Endometrial microvascular endothelial cells (primary cell): ENCODE results near the gene CEP85L. TPM values are rescaled to one million over a fixed set of nuclear protein-coding genes. Genes with fewer than 3 reads are reported as not detected.

Experiments used
- in situ Hi-C: cut with HindIII; loops from 2 replicates; pipeline ENCODE4 v1.10.0; 2017; ENCODE audit warnings: low sequenced_read_pairs, low pct_unique_long_range_greater_than_20kb; ENCODE audit errors: inconsistent ontology term
- total RNA-seq: library from RNA; depleted of rRNA; stranded (reverse); fragments of >200 nt; gene quantifications from one replicate; pipeline ENCODE4 v1.2.3, GENCODE V29; 2015; ENCODE audit errors: inconsistent ontology term

The CEP85L gene
- total RNA-seq, 1 donor from 2014 or later: 5.9 TPM

- in situ Hi-C loops: no loop called here
Measured at GRCh38 chr6:118632359-118632758, 19.0 kb downstream of the CEP85L start.

- in situ Hi-C loops: no loop called here
Measured at GRCh38 chr6:118630923-118631322, 20.5 kb downstream of the CEP85L start.

DNA sequence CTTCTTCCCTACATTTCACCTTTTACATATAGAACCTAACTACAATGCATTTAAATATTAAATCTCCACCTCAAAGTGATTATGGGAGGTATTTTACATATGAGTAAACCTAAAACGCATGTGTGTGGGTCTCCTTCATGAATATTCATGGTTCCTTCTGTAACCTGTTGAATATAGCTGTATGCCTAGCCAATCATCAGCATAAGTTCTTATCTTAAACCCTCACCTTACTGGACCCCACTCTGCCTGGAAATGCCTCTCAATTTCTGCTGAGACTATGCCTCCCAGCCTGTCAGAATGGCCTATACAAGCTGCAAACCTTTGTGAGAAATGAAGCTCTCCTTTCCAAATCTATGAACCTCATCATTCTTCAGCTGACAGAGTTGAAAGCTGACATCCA lies 21.3 kb downstream of the CEP85L start:
- in situ Hi-C loops: no loop called here

- in situ Hi-C loops: no loop called here
Measured at GRCh38 chr6:118627724-118628123, 23.7 kb downstream of the CEP85L start.

- in situ Hi-C loops: no loop called here
Measured at GRCh38 chr6:118625833-118626232, 25.6 kb downstream of the CEP85L start.

DNA sequence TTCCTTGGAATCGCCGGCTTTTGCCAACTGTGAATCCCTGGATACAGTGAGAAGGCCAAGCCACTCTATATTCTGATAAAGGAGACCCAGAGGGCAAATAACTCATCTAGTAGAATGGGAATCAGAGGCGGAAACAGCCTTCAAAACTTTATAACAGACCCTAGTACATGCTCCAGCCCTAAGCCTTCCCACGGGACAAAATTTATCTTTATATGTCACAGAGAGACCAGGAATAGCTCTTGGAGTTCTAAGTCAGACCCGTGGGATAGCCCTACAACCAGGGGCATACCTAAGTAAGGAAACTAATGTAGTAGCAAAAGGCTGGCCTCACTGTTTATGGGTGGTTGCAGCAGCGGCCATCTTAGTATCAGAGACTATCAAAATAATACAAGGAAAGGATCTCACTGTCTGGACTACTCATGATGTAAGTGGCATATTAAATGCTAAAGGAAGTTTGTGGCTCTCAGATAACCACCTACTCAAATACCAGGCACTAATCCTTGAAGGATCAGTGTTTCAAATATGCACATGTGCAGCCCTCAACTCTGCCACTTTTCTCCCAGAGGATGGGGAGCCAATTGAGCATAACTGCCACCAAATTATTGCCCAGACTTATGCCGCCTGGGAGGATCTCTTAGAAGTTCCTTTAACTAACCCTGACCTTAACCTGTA lies 29.5 kb downstream of the CEP85L start:
- in situ Hi-C loops: no loop called here

DNA sequence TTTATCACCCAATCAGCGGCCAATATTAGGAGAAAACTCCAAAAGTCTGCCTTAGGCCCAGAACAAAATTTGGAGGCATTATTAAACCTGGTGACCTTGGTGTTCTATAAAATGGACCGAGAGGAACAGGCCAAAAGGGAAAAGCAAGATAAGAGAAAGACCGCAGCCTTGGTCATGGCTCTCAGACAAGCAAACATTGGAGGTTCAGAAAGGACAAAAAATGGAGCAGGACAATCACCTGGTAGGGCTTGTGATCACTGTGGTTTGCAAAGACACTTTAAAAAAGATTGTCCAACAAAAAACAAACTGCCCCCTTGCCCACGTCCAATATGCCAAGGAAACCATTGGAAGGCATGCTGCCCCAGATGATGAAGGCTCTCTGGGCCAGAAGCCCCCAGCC lies 31.2 kb downstream of the CEP85L start:
- in situ Hi-C loops: no loop called here

DNA sequence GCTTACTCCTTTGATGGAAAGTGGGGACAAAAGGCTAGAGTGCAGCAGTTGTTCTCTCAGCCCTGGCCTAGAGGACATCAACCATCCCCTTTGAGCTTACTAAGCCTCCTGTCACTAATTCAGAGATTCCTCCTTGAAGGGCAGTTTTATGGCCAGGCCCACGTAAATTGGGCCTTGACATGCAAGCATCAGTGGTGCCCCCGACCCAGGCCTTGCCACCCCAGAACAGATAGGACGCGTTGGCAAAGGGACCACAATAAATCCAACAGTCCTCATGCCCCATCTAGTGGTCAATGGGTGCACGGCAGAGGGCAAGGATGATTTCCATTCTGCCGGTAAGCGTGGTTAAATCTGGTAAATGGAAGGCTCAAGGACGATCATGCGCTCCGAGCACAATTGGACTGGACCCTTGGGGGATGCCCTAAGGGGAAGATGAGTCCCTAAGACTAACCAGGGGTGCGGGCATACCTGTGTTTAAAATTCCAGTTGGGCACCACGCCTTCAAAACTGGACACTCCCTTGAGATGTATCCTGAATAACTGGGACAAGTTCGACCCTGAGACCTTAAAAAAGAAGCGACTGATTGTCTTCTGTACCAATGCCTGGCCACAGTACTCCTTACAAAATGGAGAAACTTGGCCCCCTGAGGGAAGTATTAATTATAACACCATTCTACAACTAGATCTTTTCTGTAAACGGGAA lies 32.6 kb downstream of the CEP85L start:
- in situ Hi-C loops: no loop called here

DNA sequence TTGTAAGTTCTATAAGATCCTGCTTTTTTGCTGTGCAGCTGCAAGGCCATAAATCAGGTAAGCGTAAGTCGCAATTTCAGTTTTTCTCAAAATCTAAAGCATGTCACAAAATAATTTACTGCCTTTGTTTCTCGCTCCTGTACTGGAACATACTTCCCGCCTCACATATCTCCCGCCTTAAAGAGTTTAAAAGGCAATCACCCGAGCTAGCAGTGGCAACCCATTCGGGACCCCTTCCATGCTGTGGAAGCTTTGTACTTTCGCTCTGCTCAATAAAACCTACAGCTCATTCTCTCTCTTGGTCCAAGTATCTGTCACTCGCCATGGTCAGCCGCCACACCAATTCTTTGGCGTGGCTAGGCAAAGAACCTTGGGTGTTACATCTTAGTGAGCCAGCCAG lies 34.0 kb downstream of the CEP85L start:
- in situ Hi-C loops: no loop called here

DNA sequence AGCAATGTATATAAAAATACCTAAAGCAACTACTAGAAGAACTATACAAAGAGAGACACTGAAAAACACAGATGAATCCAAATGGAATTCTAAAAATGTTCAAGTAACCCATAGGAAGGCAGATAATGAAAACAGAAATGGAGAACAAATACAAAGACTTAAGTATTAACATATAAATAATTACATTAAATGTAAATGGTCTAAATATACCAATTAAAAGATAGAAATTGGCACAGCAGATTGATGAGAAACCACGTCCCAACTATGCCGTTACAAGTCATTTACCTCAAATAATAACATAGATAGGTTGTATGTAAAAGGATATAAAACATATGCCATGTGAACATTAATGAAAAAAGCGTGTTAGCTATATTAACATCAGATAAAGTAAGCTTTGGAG lies 40.1 kb downstream of the CEP85L start:
- in situ Hi-C loops: no loop called here

GRCh38 chr6:118606858-118607257 lies 44.5 kb downstream of the CEP85L start:
- in situ Hi-C loops: no loop called here

GRCh38 chr6:118606268-118606667 lies 45.1 kb downstream of the CEP85L start:
- in situ Hi-C loops: no loop called here

DNA sequence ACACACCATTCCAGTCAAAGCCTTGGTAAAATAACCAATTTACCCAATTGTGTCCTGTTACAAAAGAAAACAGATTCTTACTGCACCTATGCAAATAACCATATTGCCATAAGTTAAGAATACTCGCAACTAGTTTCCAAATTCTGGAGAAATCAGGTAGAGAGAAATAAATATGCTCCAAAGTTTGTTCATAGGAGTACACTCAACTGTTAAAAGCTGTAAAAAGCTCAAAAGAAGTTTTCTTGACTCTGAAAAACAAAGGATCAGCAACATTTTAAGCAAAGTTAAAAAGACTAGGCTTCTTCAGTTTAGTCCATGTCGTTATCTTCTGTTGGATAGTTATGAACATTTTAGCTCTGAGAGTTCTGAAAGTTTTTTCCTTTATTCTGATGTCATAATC lies 48.0 kb downstream of the CEP85L start:
- in situ Hi-C loops: no loop called here

DNA sequence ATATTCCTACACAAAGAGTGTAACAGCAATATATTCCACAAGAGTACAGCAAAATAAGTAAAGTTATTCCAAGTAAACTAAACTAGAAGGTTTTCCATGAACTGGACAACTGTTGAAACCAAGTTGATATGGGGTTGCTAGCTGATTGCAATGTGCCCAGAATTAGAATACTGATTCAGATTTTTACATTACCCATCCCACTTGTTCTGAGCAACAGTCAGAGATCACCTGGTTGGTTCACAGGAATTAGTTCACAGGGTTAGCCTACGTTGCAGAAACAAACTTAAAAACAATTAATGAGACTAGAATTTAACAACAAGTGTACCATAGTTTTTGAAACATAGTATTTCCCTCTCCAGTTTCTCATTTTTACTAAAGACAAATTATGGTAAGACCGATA lies 49.1 kb downstream of the CEP85L start:
- in situ Hi-C loops: no loop called here

GRCh38 chr6:118598324-118598723 lies 53.1 kb downstream of the CEP85L start:
- in situ Hi-C loops: no loop called here

GRCh38 chr6:118597636-118598035 lies 53.8 kb downstream of the CEP85L start:
- in situ Hi-C loops: no loop called here

DNA sequence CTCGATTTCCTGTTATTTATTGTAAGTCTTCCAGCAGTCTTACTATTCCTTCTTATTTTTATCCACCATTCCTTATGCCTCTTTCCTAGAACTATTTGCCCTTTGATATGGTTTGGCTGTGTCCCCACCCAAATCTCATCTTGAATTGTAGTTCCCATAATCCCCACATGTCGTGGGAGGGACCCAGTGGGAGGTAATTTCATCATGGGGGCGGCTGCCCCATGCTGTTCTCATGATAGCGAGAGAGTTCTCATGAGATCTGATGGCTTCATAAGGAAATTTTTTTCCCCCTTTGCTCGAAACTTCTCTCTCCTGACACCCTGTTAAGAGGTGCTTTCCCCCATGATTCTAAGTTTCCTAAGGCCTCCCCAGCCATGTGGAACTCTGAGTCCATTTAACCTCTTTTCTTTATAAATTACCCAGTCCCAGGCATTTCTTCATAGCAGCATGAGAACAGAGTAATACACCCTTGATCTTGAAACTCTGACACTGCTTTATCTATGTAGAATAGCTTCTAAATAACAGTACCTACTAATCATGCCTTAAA lies 54.5 kb downstream of the CEP85L start:
- in situ Hi-C loops: no loop called here

GRCh38 chr6:118594877-118595276 lies 56.5 kb downstream of the CEP85L start:
- in situ Hi-C loops: no loop called here

- in situ Hi-C loops: no loop called here
Measured at GRCh38 chr6:118591897-118592296, 59.5 kb downstream of the CEP85L start.

DNA sequence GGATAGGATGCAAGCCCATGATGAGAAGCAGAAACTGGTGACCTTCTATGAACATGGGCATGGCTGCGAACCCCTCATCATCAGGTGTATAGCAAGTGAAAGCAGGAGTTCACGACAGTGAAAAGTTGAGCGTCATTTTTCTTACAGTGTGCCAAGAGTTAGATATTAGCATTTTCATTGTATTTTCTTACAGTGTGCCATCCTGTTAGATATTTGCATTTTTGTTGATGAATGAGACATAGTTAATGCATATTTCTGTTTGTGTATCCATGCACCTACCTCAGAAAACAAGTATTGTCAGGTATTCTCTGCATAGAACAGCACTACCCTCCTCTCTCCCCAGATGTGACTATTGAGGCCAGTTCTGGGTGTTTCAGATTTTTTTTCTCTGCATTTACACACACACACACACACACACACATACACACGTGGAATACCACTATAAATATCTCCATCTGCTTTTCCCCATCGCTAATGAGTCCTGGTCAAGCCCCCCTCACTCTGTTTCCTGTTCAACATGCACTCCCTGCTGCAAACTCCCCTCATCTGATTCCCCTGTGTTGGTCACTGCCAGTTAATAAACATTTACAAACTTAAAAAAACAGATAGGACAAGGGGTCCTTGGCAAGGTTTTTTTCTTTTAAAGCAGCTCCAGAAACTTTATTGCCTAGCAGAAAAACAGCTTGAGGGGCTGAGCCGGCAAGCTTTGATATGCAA lies 61.6 kb downstream of the CEP85L start:
- in situ Hi-C loops: no loop called here
